WTC11 (cell line): ENCODE data around the gene PCLAF.
"Not testable (repeated sequence)": the region's sequence is repeated elsewhere in the genome, so short reads cannot be mapped to it uniquely, and the experiment has no call there.

ENCODE experiments used
- ETV6 ChIP-seq: sonication (generic); formaldehyde crosslinking; IDR thresholded peaks from 2 replicates; pipeline ENCODE4 v1.8.1; 2022; ENCODE audit warnings: mild to moderate bottlenecking, missing genetic modification reagents
- SP1 ChIP-seq: sonication (generic); formaldehyde crosslinking; conservative IDR thresholded peaks from 2 replicates; pipeline ENCODE4 v1.8.1; 2022; ENCODE audit warnings: missing genetic modification reagents
- ZNF121 ChIP-seq: sonication (generic); formaldehyde crosslinking; IDR thresholded peaks from 2 replicates; pipeline ENCODE4 v1.8.0; 2023; ENCODE audit warnings: missing genetic modification reagents
- ZNF263 ChIP-seq: sonication (generic); formaldehyde crosslinking; IDR thresholded peaks from 2 replicates; pipeline ENCODE4 v1.8.1; 2022; ENCODE audit warnings: low read depth, mild to moderate bottlenecking, moderate library complexity, missing genetic modification reagents
- TF ChIP-seq, protein P1 (sequence below): sonication (generic); formaldehyde crosslinking; IDR thresholded peaks from 2 replicates; pipeline ENCODE4 v1.8.0; 2023; ENCODE audit warnings: mild to moderate bottlenecking, missing genetic modification reagents
- TF ChIP-seq, protein P2 (sequence below): fragments of 200-600 bp; IDR thresholded peaks from 2 replicates; pipeline ENCODE4 v1.8.0; 2022; ENCODE audit warnings: antibody characterized with exemption
- TF ChIP-seq, protein P3 (sequence below): fragments of 250-450 bp; sonication (Bioruptor Pico); IDR thresholded peaks from 2 replicates; pipeline ENCODE4 v1.9.0; 2021; ENCODE audit warnings: mild to moderate bottlenecking
- TF ChIP-seq, protein P4 (sequence below): sonication (generic); formaldehyde crosslinking; conservative IDR thresholded peaks from 2 replicates; pipeline ENCODE4 v1.8.1; 2023; ENCODE audit warnings: mild to moderate bottlenecking, low read depth, missing genetic modification reagents, moderate library complexity

DNA sequence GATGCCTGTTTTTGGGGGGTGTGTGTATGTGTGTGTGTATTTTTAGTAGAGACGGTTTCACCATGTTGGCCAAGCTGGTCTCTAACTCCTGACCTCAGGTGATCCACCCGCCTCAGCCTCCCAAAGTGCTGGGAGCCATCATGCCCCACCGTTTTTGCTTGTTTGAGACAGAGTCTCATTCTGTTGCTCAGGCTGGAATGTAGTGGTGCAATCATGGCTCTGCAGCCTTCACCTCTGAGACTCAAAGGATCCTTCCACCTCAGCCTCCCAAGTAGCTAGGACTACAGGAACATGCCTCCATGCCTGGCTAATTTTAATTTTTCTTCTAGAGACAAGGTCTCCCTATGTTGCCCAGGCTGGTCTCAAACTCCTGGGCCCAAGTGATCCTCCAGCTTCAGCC is 11.2 kb upstream of the PCLAF start:
- TF ChIP-seq, protein P1, sequence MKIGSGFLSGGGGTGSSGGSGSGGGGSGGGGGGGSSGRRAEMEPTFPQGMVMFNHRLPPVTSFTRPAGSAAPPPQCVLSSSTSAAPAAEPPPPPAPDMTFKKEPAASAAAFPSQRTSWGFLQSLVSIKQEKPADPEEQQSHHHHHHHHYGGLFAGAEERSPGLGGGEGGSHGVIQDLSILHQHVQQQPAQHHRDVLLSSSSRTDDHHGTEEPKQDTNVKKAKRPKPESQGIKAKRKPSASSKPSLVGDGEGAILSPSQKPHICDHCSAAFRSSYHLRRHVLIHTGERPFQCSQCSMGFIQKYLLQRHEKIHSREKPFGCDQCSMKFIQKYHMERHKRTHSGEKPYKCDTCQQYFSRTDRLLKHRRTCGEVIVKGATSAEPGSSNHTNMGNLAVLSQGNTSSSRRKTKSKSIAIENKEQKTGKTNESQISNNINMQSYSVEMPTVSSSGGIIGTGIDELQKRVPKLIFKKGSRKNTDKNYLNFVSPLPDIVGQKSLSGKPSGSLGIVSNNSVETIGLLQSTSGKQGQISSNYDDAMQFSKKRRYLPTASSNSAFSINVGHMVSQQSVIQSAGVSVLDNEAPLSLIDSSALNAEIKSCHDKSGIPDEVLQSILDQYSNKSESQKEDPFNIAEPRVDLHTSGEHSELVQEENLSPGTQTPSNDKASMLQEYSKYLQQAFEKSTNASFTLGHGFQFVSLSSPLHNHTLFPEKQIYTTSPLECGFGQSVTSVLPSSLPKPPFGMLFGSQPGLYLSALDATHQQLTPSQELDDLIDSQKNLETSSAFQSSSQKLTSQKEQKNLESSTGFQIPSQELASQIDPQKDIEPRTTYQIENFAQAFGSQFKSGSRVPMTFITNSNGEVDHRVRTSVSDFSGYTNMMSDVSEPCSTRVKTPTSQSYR (CRISPR knock-in tag): not testable (repeated sequence)
- TF ChIP-seq ETV6 (CRISPR knock-in tag); SP1 (CRISPR knock-in tag); ZNF121 (CRISPR knock-in tag); ZNF263: not testable (repeated sequence)
- TF ChIP-seq, protein P2, sequence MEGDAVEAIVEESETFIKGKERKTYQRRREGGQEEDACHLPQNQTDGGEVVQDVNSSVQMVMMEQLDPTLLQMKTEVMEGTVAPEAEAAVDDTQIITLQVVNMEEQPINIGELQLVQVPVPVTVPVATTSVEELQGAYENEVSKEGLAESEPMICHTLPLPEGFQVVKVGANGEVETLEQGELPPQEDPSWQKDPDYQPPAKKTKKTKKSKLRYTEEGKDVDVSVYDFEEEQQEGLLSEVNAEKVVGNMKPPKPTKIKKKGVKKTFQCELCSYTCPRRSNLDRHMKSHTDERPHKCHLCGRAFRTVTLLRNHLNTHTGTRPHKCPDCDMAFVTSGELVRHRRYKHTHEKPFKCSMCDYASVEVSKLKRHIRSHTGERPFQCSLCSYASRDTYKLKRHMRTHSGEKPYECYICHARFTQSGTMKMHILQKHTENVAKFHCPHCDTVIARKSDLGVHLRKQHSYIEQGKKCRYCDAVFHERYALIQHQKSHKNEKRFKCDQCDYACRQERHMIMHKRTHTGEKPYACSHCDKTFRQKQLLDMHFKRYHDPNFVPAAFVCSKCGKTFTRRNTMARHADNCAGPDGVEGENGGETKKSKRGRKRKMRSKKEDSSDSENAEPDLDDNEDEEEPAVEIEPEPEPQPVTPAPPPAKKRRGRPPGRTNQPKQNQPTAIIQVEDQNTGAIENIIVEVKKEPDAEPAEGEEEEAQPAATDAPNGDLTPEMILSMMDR: not testable (repeated sequence)
- TF ChIP-seq, protein P3, sequence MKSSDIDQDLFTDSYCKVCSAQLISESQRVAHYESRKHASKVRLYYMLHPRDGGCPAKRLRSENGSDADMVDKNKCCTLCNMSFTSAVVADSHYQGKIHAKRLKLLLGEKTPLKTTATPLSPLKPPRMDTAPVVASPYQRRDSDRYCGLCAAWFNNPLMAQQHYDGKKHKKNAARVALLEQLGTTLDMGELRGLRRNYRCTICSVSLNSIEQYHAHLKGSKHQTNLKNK (CRISPR knock-in tag): not testable (repeated sequence)
- TF ChIP-seq, protein P4, sequence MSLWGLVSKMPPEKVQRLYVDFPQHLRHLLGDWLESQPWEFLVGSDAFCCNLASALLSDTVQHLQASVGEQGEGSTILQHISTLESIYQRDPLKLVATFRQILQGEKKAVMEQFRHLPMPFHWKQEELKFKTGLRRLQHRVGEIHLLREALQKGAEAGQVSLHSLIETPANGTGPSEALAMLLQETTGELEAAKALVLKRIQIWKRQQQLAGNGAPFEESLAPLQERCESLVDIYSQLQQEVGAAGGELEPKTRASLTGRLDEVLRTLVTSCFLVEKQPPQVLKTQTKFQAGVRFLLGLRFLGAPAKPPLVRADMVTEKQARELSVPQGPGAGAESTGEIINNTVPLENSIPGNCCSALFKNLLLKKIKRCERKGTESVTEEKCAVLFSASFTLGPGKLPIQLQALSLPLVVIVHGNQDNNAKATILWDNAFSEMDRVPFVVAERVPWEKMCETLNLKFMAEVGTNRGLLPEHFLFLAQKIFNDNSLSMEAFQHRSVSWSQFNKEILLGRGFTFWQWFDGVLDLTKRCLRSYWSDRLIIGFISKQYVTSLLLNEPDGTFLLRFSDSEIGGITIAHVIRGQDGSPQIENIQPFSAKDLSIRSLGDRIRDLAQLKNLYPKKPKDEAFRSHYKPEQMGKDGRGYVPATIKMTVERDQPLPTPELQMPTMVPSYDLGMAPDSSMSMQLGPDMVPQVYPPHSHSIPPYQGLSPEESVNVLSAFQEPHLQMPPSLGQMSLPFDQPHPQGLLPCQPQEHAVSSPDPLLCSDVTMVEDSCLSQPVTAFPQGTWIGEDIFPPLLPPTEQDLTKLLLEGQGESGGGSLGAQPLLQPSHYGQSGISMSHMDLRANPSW (CRISPR knock-in tag): not testable (repeated sequence)
